Forelimb muscle (tissue), 1 donor: Measurements from ENCODE around the gene P3H2. TPM values are rescaled to one million over a fixed set of nuclear protein-coding genes. Genes with fewer than 3 reads are reported as not detected.

Experiments used
- DNase-seq: peaks from one replicate; pipeline ENCODE4 v3.0.0-alpha.2; 2013; ENCODE audit warnings: low read depth
- polyA plus RNA-seq: library from polyadenylated mRNA; unstranded; fragments of 120-200 nt; gene quantifications from one replicate; pipeline ENCODE4 v1.2.1, GENCODE V29; 2013; ENCODE audit not compliant: insufficient read length

Gene P3H2
- polyA plus RNA-seq, 1 donor = 39.4 TPM

- DNase-seq = no peak
Observed at GRCh38 chr3:190055773-190056172, 64.9 kb downstream of the P3H2 start.

DNA sequence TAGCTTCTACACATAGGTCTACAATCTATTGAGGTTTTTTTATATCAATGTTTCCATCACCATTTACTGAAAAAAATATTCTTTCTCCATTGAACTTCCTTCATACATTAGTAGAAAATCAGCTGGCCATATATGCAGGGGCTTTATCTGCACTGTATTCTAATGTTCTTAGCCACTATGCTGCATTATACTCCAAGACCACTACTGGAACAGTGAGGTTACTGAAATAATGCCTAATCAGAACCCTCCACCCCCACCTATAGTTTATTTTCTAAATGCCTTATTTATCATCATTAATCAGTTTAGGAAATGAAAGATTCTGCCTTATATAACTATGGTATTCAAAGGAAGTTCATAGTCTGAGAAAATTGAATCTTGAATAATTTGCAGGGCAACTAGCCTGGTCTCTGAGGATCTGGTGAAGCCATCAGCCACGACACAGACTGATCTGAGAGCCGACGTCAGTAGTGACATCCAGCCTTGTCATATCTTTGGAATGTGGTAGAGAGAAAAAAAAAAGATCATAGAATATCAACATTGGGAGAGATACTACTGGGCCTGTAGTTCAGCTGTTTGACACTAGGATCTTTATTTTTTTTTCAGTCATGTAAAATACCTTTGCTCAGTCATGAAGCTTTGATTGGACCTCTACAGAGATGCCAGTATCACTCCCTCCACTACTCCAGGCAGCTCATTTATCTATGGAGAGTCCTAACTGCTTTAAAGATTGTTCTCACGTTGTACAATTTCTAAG lies 66.6 kb downstream of the P3H2 start:
- DNase-seq = no peak

DNA sequence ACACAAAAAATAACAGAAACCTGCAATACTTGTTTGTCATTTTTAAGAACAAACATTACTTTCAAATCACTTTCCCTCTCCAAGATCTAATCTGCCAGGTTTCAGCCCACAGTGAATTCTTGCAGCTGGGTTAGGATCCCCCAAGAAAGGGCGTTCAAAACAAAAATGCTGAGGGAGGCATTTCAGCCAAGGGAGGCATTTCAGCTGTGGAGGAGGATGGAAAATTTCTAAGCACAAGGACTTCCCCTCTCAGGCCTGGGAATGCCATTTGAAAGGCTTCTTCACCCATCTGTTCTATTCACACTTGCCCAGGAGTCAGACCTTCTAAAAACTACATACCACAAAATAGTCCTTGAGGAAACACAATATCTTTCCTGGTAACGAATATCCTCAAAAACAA lies 69.1 kb downstream of the P3H2 start:
- DNase-seq = no peak

DNA sequence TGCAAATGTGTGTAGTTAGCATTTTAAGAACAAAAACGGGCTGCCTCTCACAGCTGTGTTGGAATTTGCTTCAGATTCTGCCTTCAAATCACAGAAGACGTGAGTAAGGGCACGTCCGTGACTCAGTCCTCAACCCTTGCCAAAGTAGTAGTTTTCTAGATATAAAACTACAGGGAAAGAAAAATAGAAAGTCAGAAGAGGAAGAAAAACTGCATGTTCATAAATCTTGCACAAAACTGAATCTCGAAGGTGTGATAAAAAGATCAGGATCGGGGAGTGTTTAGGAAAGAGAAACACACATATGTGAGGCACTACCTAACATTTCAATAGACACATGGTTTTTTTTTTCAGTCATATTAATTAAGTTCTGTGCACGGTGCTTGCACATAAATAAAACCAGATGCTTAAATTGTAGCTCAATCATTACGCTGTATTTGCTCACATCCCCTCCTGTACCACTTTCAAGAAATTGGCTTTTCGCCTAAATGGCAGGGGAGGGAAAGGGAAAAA lies 71.7 kb downstream of the P3H2 start:
- DNase-seq = no peak

DNA sequence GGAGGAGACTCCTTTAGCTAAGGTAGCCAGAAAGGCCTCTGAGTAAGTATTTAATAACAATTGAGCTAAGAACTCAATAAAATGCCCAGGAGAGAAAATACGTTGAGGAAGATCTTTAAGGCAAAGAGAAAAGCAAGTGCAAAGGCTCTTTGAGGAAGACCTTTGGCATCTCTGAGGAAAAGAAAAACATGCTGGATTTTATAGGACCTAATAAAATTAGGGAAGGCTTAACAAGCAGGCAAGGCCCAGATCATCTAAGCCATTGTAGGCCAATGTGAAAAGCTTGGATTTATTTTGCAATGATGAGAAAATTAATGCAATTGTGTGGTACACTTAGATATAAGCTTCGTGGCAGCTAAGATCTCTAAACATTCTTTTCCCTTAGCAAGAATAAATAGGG lies 75.7 kb downstream of the P3H2 start:
- DNase-seq = no peak

DNA sequence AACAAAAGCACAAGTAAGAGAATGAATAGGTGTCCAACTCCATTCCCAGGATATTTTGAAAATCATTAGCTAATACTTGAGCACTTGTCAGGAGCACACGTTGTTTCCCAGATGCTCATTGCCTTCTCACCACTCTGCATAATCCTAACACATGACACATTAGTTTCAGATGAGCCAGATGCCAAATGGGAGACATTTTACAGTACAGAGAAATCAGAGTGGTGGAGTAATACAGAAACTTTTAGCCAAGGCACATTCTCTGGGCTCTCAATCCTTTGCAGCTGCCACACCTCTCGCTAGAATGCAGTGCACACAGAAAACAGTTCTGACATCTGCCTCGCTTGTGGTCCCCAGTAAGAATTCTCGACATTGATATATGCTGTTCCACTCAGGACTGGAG lies 76.6 kb downstream of the P3H2 start:
- no peak for DNase-seq

GRCh38 chr3:190043741-190044140 lies 77.0 kb downstream of the P3H2 start:
- no peak for DNase-seq

- DNase-seq = no peak
Observed at GRCh38 chr3:190042558-190042957, 78.1 kb downstream of the P3H2 start.

DNA sequence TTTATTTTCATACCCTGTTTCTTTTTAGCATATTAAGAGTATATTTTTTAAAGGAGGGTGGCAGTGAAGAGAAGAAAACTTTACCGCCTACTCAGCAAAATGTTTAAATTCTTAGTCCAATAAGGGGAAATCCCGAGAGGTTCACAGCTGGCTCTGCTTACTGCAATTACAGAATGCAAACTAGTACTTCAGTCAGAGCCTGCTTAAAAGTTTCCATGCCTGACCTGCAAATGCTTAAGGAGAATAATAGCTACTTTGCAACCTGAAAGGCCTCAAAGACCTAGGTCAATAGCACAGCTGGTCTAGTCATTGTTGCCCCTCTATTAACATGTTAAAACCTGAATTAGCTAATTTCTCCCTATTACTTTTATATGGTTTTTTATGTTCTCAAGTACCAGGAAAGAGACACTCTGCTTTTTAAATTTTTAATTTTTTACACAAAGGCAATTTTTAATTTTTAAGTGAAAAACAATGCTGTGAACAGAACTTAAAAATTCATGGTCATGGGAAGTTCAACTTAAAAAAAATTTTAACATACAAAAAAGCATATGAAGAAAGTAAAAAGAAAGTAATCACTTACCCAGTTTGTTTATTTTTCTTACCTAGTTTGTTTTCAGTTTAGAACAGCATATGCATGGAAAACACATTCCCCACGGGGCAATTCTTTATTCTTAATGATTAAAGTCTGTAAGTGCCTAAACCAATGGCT lies 79.2 kb downstream of the P3H2 start:
- DNase-seq = no peak

GRCh38 chr3:190040145-190040544 lies 80.6 kb downstream of the P3H2 start:
- DNase-seq = no peak

DNA sequence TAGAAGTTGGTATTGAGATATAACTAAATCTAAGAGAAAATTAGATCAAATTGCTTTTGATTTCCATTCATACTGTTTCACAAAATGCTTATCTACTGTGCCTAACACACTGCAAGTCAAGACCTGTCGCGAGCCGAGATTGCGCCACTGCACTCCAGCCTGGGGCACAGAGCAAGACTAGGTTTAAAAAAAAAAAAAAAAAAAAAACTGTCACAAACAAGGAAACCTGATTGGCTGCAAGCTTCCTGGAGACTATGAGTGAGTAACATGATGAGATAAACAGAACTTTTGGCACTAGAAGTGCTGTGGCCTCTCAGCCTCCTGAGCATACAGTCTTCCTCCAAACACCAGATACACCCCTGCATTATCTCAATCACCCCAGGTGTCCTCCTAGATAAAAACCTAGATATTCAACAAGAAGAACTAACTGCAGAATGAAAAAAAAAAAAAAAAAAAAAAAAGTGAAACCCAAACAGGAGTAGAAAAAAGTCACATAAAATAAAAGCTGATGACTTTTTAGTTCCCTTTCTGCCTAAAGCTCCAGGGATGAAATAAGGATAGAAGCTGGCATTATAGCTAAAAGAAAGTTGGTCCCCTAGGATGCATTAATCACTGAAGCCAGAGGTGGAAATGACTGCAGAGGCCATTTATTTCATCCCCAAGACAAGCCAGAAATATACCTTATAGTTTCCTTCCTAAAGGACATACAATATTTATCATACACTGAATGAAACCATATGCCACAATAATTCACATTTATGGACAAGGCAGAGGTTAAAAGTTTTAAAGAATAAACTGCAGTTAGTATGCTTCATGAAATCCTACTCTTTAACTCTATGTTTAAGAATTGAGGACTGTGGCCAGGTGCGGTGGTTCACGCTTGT lies 82.4 kb downstream of the P3H2 start:
- DNase-seq = no peak

- DNase-seq = no peak
Observed at GRCh38 chr3:190036631-190037030, 84.1 kb downstream of the P3H2 start.

DNA sequence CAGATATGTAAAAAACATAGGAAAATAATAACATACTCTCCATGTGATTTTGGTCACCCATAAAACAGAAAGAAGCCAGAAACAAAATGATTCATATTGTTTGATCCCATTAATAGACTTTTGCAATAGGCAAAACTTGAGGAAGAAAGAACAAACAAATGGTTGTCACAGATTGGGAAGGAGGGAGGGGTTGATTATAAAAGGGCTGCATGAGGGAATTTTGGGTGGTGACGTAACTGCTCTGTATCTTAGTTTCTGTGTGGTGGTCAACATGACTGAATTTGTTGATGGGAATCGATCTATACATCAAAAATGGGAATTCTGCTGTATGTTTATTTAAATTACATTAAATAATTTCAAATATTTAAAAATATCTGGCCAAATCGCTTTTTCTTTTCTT lies 86.3 kb downstream of the P3H2 start:
- no peak for DNase-seq

DNA sequence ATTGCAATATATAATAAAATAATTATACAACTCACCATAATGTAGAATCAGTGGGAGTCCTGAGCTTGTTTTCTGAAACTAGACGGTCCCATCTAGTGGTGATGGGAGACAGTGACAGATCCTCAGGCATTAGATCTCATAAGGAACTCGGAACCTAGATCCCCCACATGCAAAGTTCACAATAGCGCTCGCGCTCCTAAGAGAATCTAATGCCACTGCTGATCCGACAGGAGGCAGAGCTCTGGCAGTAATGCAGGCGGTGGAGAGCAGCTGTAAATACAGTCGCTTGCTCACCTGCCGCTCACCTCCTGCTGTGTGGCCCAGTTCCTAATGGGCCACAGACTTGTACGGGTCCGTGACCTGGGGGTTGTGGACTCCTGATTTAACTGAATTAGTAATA lies 87.8 kb downstream of the P3H2 start:
- DNase-seq = no peak

DNA sequence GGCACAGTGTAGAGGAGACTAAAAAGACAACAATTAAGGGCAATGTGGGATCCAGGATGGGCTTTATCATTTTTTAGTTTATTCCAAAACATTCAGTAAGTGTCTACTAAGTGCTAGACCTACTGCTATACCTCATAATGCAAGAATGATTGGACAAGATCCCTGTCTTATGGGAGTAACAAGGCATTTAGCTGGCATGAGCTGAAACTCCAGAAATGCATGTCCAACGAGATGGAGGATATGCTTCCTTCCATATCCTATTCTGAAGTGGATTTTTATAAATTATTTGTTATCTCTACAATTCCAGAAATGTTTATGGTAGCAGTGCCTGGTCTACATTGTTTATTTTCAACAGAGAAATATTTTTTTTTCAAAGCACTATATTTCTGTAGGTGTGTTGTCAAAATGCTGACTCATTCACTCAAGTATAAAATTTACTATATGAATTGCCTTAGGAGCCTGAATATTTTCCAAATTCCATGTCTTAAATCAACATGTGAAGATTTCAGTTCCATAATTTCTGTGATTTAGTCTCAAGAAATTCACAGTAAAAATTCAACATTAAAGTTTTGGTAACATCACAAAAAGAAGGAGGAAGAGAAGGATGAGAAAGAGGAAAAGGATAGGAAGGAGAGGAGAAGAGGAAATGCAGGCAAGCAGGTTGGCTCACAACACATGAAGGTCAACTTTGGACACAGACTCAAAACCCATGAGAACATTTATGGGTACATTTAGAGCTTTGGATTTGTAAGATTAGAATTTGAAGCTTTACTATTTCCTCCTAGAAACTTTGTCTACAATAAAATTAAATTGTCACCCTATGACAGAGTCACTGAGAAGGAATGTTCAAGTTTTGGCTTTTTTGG lies 88.6 kb downstream of the P3H2 start:
- no peak for DNase-seq

- no peak for DNase-seq
Observed at GRCh38 chr3:190027116-190027515, 93.6 kb downstream of the P3H2 start.

DNA sequence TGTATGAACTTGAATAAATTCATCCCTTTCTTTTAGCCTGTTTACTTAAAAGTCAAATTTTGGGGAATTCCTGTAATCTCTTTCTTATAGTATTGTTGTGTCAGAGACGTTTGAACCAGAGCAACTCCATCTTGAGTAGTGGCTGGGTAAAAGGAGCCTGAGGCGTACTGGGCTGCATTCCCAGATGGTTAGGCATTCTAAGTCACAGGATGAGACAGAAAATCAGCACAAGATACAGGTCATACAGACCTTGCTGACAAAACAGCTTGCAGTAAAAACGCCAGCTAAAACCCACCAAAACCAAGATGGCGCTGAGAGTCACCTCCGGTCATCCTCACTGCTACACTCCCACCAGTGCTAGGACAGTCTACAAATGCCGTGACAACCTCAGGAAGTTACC lies 94.5 kb downstream of the P3H2 start:
- no peak for DNase-seq

- DNase-seq = no peak
Observed at GRCh38 chr3:190024912-190025311, 95.8 kb downstream of the P3H2 start.

- DNase-seq = no peak
Observed at GRCh38 chr3:190019844-190020243, 100.9 kb downstream of the P3H2 start.

GRCh38 chr3:190019006-190019405 lies 101.7 kb downstream of the P3H2 start:
- no peak for DNase-seq

DNA sequence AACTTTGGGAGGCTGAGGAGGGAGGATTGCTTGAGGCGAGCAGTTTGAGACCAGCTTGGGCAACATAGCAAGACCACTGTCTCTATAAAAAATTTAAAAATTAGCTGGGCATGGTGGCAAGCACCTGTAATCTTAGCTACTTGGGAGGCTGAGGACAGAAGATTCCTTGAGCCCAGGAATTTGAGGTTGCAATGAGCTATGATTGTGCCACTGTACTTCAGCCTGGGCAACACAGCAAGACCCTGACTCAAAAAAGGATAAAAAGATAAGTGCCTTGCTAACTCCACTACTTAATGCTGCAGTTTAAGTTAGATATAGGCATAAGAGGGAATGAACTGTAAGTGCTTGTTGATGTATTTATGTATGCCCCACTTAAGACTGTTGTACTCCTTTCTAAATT lies 102.2 kb downstream of the P3H2 start:
- DNase-seq = no peak
